GM12873 (cell line): ENCODE results near the gene DPP7.

Experiments
- CTCF ChIP-seq: IDR thresholded peaks from 2 replicates; pipeline ENCODE4 v1.5.1; 2012; ENCODE audit warnings: low read depth, mild to moderate bottlenecking, moderate library complexity, low read length, control low read depth; ENCODE audit not compliant: insufficient read depth; ENCODE audit errors: missing control alignments

The DPP7 gene

GRCh38 chr9:137107982-137108381, 6.6 kb downstream of the DPP7 start:
- no peak for TF ChIP-seq CTCF

- TF ChIP-seq CTCF = no peak
Observed at GRCh38 chr9:137107312-137107921, 7.1 kb downstream of the DPP7 start.

- TF ChIP-seq CTCF = no peak
Observed at GRCh38 chr9:137106662-137107250, 7.8 kb downstream of the DPP7 start.

GRCh38 chr9:137105814-137106661, 8.5 kb downstream of the DPP7 start:
- TF ChIP-seq CTCF = no peak

GRCh38 chr9:137103206-137103999, 11.1 kb downstream of the DPP7 start:
- TF ChIP-seq CTCF = no peak

- no peak for TF ChIP-seq CTCF
Observed at GRCh38 chr9:137099231-137099630, 15.3 kb downstream of the DPP7 start.
